WI38 (cell line): ENCODE data around the gene PDE10A.
"Not testable (repeated sequence)": the region's sequence is repeated elsewhere in the genome, so short reads cannot be mapped to it uniquely, and the experiment has no call there.

Source experiments
- H3K4me3 ChIP-seq: 2 replicates; pipeline ENCODE4 v1.5.1; 2011; ENCODE audit warnings: low read depth, mild to moderate bottlenecking, control low read depth, low read length
- CTCF ChIP-seq: IDR thresholded peaks from 2 replicates; pipeline ENCODE4 v1.5.1; 2012; ENCODE audit warnings: low read depth, mild to moderate bottlenecking, control low read depth, low read length

PDE10A gene

GRCh38 chr6:165557674-165558073 is 105.4 kb downstream of the PDE10A start:
- TF ChIP-seq CTCF = no peak
- H3K4me3 ChIP-seq = no peak overlapping the region

GRCh38 chr6:165556116-165556843 is 106.8 kb downstream of the PDE10A start:
- TF ChIP-seq CTCF = no peak

DNA sequence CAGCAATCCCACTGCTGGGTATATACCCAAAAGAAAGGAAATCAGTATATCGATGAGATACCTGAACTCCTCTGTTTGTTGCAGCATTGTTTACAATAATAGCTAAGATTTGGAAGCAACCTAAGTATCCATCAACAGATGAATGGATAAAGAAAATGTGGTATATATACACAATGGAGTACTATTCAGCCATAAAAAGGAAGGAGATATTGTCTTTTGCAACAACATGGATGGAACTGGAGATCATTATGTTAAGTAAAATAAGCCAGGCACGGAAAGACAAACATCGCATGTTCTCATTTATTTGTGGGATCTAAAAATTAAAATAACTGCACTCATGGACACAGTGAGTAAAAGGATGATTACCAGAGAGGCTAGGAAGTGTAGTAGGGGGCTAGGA is 108.4 kb downstream of the PDE10A start:
- not testable (repeated sequence) for H3K4me3 ChIP-seq

More at GRCh38 chr6:165556116-165556843, 106.8 kb downstream of the PDE10A start:
- no peak overlapping the region for H3K4me3 ChIP-seq

- no peak overlapping the region for H3K4me3 ChIP-seq
Measured at GRCh38 chr6:165552248-165552736, 110.7 kb downstream of the PDE10A start.

DNA sequence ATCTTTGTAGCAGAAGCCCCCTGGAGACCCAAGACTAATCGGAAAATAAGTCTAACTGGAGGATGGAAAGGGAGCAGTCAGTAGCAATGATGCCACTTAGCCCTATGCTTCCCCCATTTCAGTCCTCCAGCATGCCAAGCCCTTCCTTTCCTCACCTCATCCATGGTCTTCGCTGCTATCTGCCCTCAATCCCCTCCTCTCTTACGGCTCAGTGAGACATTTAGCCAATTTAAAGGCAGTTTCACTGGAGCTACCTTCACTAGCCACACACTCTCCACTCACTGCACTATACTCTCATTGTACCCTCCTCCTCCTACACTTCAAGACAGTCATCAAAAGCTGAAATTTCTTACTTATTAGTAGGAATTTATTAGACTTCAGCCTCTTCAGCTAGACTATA is 111.2 kb downstream of the PDE10A start:
- TF ChIP-seq CTCF = no peak

More at GRCh38 chr6:165552248-165552736, 110.7 kb downstream of the PDE10A start:
- TF ChIP-seq CTCF = no peak

GRCh38 chr6:165548450-165548849 is 114.6 kb downstream of the PDE10A start:
- no peak for TF ChIP-seq CTCF
- no peak overlapping the region for H3K4me3 ChIP-seq

More for the DNA sequence above, 111.2 kb downstream of the PDE10A start:
- no peak overlapping the region for H3K4me3 ChIP-seq

- TF ChIP-seq CTCF = no peak
- no peak overlapping the region for H3K4me3 ChIP-seq
Measured at GRCh38 chr6:165545806-165546205, 117.2 kb downstream of the PDE10A start.

GRCh38 chr6:165543781-165544180 is 119.3 kb downstream of the PDE10A start:
- TF ChIP-seq CTCF = no peak
- no peak overlapping the region for H3K4me3 ChIP-seq
